Raji (cell line): ENCODE measurements around the gene EGFR.

ENCODE experiments used
- POLR2A ChIP-seq: IDR thresholded peaks from 2 replicates; pipeline ENCODE4 v1.6.1; 2011; ENCODE audit warnings: low read depth, low read length, control low read depth; ENCODE audit not compliant: insufficient read depth

Gene EGFR

GRCh38 chr7:55138663-55139062 lies 119.8 kb downstream of the EGFR start:
- TF ChIP-seq POLR2A, result no peak

DNA sequence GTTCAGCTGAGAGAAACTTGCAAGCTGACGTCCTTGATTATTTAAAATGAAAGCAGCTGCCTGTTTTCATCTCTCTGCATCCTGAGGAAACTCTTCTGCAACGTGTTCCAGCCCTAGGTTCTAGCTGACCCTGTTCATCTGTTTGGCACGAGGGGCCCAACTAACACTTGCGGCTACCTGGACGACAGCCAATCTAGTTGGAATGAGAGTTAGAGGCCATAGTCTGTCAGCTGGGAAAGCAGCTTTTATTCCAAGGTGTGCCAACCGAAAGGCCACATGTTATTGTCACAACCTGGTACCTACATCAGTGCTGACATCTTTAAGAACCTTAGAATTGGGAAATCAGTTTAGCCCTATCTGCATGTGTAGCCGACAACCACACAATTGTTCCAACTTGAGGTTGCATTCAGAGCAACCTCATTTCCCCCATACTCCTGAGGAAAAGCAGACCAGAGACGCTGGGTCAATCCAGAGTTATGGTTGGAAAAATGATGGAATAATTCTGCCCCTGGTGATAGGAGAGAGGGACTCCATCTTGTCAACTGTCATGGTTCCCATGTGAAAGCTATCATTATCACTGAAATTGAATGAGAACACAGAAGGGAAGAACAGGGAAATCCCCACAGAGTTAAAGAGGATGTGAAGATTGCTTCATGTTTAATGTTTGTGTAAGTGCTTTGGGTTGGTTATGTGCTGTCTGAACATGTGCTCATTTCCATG lies 121.6 kb downstream of the EGFR start:
- TF ChIP-seq POLR2A, result no peak

DNA sequence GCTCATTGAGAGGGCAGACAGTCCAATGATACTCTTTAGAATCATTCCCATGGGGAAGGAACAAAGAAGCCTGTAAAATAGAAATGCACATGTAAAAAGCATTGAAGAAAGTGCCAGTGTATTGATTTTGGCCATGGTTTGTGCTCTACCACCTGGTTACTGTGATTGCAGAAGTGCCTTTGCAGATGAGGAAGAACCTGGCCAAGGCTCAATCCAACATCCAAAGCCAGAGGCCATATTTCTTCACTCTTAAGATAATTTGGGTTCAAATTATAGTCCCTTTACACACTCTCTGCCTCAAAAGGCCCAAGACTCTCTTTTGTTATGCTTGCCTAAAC lies 122.1 kb downstream of the EGFR start:
- no peak for TF ChIP-seq POLR2A

GRCh38 chr7:55142919-55143600 lies 124.2 kb downstream of the EGFR start:
- no peak for TF ChIP-seq POLR2A

GRCh38 chr7:55144333-55145317 lies 125.8 kb downstream of the EGFR start:
- no peak for TF ChIP-seq POLR2A

GRCh38 chr7:55145606-55146005 lies 126.8 kb downstream of the EGFR start:
- TF ChIP-seq POLR2A, result no peak

- no peak for TF ChIP-seq POLR2A
These were observed 128.3 kb downstream of the EGFR start for GRCh38 chr7:55147101-55147500.

DNA sequence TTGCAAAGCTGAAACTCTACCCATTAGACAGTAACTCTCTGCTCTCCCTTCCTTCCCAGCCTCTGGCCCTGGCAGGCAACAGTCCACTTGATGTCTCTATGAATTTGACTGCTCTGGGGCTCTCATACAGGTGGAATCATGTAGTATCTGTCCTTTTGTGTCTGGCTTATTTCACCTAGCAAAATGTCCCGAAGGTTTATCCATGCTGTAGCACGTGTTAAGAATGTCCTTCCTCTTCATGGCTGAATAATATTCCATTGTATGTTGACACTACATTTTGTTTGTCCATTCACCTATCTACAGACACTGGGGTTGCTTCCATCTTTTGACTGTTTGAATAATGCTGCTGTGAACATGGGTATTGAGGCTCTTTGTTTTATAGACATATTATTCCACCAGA lies 128.9 kb downstream of the EGFR start:
- TF ChIP-seq POLR2A, result no peak

- no peak for TF ChIP-seq POLR2A
These were observed 129.8 kb downstream of the EGFR start for GRCh38 chr7:55148571-55148970.

DNA sequence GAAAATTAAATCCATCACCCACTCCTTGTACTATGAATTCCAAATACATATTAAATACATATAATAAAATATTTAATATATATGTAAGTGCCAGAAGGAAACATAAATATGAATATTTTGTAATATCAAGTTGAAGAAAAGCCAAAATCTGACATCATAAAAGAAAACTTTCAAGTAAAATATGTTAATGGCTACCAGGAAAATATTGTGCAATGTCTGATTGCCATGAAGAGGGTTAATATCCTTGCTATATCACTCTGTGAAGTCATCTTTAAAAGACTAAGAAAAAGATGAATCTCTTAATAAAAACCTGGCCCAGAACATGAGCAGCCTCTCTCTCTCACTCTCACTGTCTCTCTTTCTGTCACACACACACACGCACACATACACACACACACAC lies 130.2 kb downstream of the EGFR start:
- no peak for TF ChIP-seq POLR2A

DNA sequence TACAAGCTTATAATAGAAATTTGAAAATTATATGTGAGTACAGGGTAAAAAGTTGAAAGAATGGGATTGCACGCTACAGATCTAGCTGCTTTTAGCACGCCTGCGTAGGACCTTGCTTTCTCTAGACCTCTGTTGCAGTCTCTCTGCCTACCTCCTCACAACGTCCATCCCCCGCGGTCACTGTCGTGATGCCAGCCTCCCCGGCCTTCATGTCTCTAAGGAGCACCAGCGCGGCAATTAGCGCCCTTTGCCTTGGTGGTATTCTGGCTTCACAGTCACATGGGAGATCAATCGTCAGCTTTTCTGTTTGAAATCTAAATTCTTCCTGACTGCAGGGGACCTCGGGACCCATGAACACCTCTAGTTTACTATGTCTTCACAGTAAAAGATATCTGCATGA lies 131.3 kb downstream of the EGFR start:
- no peak for TF ChIP-seq POLR2A

DNA sequence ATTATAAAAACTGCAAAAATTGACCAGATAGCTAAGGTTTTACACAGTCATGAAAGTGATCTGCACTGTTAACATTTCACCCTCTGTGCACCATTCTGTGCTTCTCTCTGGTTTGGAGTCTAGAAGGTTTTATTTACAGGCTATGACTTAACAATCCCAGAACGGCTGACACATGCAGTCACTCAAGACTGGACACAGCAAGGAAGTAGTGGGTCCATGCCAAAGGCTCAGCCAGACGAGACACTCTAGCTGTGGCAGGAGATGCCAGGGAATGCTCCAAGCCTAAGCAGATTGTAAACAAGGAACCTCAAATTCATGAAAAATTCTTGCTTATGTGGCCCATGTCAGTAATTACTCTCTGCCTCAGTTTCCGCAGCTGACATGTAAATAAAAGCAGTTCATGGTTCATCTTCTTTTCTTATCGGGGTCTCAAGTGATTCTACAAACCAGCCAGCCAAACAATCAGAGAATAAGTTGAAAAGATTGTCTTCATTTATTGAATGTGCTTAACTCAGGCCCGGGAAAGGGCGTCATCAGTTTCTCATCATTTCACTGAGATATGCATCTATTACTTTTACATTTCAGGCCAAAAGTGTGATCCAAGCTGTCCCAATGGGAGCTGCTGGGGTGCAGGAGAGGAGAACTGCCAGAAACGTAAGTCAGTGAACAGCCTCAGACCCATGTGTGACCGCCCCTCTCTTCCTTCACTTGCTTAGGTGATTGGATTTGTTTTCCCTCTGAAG lies 132.1 kb downstream of the EGFR start:
- no peak for TF ChIP-seq POLR2A

- 0 out of 2 replicates have a peak, but pooled peaks have one; percentile 21 for TF ChIP-seq POLR2A
These were observed 133.7 kb downstream of the EGFR start for GRCh38 chr7:55152516-55152915.

DNA sequence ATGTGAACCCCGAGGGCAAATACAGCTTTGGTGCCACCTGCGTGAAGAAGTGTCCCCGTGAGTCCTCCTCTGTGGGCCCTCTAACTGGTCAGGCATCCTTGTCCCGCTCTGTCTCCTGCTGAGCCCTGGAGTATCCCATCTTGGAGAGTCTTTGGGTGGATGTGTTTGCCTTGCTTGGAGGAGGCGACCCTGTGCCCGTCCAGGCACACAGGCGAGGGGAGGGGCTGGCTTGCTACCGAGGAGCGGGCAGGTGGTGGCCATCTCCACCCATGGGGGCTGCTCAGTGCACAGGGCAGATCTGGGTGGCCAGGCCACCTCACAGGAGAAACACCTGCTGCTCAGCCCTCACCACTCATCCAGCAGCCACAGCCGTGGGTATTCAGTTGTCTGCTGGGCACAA lies 135.3 kb downstream of the EGFR start:
- TF ChIP-seq POLR2A, result no peak
